GM15510 (cell line): ENCODE data around the gene FRAT2.
A peak's percentile ranks its signal among the peaks of the same experiment; 100 is the strongest.

ENCODE experiments used
- POLR2A ChIP-seq: IDR thresholded peaks from 3 replicates; pipeline ENCODE4 v1.6.1; 2011; ENCODE audit warnings: borderline replicate concordance; ENCODE audit not compliant: insufficient read length; ENCODE audit errors: extremely low read depth

FRAT2 gene

GRCh38 chr10:97334370-97335175, at the start of gene FRAT2:
TSS of gene FRAT2 (minus strand) at chr10:97334729. CDS start at chr10:97334572, 157 bp downstream.
- TF ChIP-seq POLR2A, result peak; percentile 55

- no peak for TF ChIP-seq POLR2A
Measured at GRCh38 chr10:97384156-97384555, 49.6 kb upstream of the FRAT2 start.

- TF ChIP-seq POLR2A, result no peak
Measured at GRCh38 chr10:97383159-97383558, 48.6 kb upstream of the FRAT2 start.

GRCh38 chr10:97381626-97382025, 47.1 kb upstream of the FRAT2 start:
- TF ChIP-seq POLR2A, result no peak

GRCh38 chr10:97380516-97380915, 46.0 kb upstream of the FRAT2 start:
- TF ChIP-seq POLR2A, result no peak

- no peak for TF ChIP-seq POLR2A
Measured at GRCh38 chr10:97378933-97379921, 44.7 kb upstream of the FRAT2 start.

GRCh38 chr10:97376413-97376812, 41.9 kb upstream of the FRAT2 start:
- TF ChIP-seq POLR2A, result no peak

- no peak for TF ChIP-seq POLR2A
Measured at GRCh38 chr10:97373456-97373855, 38.9 kb upstream of the FRAT2 start.

GRCh38 chr10:97372233-97372875, 37.8 kb upstream of the FRAT2 start:
- TF ChIP-seq POLR2A, result no peak

- TF ChIP-seq POLR2A, result no peak
Measured at GRCh38 chr10:97371696-97372095, 37.2 kb upstream of the FRAT2 start.

- TF ChIP-seq POLR2A, result no peak
Measured at GRCh38 chr10:97367126-97367649, 32.7 kb upstream of the FRAT2 start.

GRCh38 chr10:97366572-97366971, 32.0 kb upstream of the FRAT2 start:
- no peak for TF ChIP-seq POLR2A

- TF ChIP-seq POLR2A, result no peak
Measured at GRCh38 chr10:97365761-97366351, 31.3 kb upstream of the FRAT2 start.

GRCh38 chr10:97363071-97363470, 28.5 kb upstream of the FRAT2 start:
- no peak for TF ChIP-seq POLR2A
